HG03432 (cell line): Measurements from ENCODE around the gene OR7C1.
"Not testable (repeated sequence)": the region's sequence is repeated elsewhere in the genome, so short reads cannot be mapped to it uniquely, and the experiment has no call there.

Experiments
- ATAC-seq: cut with Tn5 transposase; IDR thresholded peaks from one replicate; pipeline ENCODE4 v1.9.1; 2021; ENCODE audit warnings: mild to moderate bottlenecking, moderate library complexity; ENCODE audit not compliant: unreplicated experiment

Gene OR7C1

DNA sequence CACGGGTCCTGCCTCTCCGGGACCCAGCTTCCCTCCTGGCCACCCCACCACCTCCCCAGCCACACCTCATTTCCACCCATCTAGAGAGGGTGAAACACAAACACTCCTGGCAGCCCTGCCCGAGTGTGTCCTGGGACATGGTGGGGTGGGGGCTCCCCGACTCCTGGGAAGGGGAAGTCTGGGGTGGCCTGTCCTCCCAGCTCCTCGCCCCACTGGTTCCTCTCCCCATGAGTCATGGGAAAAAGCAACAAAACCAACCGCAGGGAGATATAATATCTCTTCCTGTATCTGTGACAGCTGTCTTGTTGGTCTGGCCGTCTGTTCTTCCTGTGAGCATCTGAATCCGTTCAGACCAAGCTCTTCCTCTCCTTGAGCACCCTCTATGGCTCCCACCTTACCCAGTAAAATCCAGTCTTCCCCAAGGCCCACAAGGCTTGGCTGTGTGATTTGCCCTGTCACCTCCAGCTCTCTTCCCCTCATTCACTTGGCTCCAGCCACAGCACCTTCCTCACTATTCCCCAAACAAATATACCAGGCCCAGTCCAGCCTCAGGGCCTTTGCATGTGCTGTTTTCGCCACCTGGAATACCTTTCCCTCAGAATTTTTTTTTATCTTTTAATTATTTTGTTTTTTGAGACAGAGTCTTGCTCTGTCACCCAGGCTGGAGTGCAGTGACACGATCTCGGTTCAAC, 49.7 kb downstream of the OR7C1 start:
- ATAC-seq = peak; percentile 57

DNA sequence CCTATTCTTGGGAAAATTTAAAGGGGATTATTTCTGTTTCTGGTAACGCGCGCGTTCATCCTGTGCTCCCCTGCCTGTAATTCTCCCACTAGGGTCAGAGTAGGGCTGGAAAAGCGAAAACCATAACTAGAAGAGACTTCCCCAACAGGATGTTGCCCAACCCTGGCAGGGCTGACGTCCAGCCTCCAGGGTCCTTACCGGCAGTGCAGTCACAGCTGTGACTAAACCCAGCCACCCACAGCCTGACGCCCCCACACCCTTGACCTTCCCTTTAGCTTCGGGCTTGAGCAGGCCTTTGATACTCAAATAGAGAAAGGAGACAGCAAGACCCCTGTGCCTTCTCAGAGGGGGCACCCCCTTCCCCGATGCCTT, 50.3 kb downstream of the OR7C1 start:
- ATAC-seq = peak; percentile 61

DNA sequence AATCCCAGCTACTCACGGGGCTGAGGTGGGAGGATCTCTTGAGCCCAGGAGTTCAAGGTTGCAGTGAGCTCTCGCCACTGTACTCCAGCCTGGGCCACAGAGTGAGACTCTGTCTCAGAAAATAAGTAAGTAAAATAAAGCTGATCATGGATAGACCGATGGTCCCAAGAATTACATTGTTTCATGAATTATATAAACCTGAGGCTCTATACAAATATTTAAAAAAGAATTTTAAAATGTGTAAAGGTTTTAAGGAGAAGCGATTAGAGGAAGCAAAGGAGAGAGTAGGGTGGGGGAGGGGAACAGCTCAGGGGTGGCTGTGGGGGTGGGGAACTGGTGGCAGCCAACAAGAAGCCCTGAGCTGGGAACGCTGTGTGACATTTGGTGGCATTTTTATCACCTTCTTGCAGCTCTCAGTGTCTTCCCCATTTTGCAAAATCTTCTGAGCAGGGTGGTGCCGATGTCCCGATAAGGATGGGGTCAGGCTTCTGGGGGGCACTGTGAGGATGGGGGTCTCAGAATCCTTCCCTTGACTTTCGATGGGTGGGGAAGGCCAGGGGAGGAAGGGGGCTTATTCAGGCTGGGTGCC, 51.5 kb downstream of the OR7C1 start:
- not testable (repeated sequence) for ATAC-seq

DNA sequence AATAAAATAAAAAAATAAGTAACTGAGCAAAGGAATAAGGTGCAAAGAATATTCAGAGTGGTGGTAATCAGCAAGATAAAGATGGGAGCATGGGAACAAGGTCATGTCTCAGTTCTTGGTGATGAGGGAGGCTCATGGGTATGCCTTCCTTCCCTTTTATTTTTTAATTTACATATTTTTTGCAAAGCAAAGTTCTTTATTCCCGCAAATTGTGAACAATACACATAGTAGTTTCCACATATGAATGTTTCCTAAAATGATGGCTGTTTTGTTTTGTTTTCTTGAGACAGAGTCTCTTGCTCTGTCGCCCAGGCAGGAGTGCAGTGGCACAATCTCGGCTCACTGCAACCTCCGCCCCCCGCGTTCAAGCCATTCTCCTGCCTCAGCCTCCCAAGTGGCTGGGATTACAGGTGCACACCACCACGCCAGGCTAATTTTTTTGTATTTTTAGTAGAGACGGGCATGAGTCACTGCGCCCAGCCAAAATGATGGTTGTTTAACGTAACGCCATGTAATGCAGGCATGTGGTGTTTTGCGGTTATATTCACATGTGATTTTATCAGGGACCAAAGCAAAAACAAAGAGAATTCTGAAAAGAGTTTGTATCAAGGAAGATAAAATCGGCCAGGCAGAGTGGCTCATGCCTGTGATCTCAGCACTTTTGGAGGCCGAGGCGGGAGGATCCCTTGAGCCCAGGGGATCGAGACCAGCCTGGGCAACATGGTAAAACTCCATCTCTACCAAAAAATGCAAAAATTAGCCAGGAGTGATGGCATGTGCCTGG, 52.2 kb downstream of the OR7C1 start:
- ATAC-seq = no peak

DNA sequence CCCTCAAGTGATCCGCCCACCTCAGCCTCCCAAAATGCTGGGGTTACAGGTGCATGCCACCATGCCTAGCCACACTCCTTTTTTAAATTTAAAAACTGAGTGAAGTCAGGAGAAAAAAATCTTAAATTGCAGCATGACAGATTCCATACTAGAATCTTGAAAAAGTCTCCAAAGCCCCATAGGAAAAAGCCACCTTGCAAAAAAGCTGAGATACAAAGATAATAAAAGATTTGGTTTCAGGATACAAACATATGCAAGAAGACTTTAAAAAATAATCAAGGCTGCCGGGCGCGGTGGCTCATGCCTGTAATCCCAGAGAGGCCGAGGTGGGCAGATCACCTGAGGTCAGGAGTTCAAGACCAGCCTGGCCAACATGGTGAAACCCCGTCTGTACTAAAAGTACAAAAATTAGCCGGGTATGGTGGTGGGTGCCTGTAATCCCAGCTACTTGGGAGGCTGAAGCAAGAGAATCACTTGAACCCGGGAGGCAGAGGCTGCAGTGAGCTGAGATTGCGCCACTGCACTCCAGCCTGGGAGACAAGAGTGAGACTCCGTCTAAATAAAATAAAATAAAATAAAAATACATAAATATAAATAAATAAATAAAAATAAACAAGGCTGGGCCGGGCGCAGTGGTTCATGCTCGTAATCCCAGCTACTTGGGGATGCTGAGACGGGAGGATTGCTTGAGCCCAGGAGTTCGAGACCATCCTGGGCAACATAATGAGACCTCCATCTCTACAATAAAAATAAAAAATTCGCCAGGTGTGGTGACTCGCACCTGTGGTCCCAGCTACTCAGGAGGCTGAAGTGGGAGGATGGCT, 53.1 kb downstream of the OR7C1 start:
- ATAC-seq = not testable (repeated sequence)

DNA sequence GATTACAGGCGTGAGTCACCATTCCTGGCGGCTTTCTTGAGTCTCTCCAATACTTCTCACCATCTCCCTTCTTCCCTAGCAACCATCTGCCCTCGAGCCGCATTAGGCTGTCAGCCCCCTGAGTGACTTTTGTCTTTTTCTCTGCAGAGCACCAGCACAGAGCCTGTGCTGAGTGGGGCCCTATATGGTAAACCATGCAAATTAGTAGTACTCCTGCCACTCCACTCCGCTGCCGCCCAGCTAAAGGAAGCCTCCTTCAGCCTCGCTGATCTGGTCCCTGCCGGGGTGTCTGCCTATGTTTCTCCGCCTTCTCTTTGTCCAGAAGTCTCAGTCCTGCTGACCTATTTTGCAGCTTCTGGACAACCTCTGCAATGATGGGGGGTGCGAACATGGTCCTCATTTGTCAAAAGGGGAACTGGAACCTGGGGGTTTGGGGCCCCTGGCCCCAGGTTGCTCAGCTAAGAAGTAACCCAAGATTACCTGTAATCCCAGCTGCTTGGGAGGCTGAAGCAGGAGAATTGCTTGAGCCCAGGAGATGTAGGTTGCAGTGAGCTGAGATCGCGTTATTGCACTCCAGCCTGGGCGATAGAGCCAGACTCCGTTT, 54.3 kb downstream of the OR7C1 start:
- ATAC-seq = not testable (repeated sequence)

DNA sequence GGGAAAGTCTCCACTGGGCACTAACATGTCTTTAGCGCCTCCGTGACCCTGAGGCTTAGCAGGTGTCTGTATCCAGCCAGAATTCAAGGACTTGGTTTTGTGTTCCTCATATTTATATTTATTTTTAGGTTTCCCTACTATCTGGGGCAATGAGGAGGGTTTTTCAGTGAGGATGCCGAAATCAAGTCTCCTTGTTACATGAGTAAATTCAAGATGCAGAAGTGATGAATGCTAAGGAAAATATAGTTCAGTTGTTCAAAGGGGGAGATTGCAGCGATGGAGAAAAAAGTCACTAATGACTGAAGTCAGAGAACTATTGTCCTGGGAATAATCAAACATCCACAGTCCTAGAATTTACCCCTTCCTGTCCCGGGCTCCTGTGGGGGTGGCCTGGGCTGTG, 55.8 kb downstream of the OR7C1 start:
- ATAC-seq = no peak

DNA sequence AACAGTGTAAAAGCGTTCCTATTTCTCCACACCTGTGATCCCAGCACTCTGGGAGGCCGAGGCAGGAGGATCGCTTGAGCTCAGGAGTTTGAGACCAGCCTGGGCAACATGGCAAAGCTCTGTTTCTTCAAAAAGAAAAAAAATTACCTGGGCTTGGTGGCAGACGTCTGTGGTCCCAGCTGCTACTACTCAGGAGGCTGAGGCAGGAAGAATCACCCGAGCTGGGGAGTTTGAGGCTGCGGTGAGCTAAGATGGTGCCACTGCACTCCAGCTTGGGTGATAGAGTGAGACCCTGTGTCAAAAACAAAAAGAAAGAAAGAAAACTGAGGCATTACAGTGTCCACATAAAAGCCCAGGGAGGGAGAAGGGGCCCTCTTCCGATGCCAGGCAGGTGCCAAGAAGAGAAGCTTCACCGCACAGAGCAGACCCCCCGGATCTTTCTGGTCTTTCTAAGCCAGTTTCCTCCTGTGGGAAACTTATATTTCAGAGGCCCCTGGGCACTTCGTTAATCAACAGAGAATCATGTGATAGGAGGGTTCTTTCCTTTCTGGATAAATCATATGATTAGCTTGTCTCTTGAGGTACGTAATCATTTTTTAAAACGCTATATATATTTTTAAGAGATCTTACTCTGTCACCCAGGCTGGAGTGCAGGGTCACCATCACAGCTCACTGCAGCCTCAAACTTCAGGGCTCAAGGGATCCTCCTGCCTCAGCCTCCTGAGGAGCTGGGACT, 56.7 kb downstream of the OR7C1 start, which contains the start of gene ADGRE2:
Gene ADGRE2 (minus strand): TSS at position 451 of the 736 bp plus-strand sequence. CDS start 1,804 bp downstream, outside the sequence.
- not testable (repeated sequence) for ATAC-seq

DNA sequence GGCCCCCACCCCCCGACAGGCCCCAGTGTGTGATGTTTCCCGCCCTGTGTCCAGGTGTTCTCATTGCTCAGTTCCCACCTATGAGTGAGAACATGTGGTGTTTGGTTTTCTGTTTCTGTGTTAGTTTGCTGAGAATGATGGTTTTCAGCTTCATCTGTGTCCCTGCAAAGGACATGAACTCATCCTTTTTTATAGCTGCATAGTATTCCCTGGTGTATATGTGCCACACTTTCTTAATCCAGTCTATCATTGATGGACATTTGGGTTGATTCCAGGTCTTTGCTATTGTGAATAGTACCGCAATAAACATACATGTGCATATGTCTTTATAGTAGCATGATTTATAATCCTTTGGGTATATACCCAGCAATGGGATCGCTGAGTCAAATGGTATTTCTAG, 57.3 kb downstream of the OR7C1 start:
- ATAC-seq = not testable (repeated sequence)

DNA sequence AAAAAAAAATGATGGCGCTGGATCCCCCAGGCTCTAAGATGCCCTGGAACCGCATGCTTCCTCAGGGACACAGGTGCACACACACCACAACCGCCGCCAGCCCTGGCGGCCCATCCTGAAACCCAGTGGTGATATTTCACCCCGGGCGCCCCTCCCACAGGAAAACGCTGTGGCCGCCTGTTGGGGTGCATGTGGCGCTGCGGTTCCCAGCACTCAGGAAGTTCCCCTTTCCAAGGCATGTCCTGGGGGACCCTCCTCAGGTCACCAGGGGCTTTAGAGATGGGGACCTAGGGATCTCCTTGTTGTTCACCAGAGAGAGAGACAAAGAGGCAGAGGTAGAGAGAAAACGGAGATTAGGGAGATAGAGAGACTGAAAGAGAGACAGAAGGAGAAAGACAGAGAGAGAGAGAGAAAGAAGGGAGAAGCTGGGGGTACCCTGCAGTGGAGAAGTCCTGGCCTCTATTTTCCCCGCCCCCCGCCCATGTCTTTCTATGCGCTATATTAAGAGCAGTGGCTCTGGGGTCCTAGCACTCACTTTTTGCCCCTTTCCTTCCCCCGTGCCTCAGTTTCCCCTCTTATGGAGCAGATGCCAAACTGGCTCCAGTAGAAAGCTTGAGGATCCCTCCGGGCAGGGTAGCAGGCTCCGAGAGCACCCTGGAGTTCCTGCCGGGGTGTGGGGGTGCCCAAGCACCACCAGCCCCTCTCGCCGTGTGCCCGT, 59.0 kb downstream of the OR7C1 start:
- ATAC-seq = no peak

DNA sequence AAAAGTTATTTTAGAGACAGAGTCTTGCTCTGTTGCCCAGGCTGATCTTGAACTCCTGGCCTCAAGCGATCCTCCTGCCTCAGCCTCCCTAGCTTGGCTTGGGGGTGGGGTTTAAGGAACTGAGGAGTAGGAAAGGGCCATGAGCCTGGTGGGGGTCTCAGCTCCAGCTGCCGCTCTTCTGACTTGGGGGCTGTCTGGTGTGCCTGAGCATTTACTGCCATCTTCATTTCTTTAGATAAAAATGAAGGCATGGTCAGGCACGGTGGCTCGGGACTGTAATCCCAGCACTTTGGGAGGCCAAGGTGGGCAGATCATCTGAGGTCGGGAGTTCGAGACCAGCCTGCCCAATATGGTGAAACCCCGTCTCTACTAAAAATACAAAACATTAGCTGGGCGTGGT, 59.7 kb downstream of the OR7C1 start:
- not testable (repeated sequence) for ATAC-seq

DNA sequence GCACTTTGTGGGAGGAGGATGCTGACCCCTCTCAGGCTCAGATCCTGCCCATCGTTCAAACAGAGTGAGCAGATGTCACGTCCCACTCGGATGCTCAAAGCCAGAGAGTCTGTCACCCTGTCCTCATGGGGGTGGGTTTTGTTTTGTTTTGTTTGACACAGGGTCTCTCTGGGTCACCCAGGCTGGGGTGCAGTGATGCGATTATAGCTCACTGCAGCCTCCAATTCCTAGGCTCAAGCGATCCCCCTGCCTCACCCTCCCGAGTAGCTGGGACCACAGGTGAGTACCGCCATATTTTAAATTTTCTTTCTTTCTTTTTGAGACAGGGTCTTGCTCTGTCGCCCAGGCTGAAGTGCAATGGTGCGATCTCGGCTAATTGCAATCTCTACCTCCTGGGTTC, 60.6 kb downstream of the OR7C1 start:
- no peak for ATAC-seq

DNA sequence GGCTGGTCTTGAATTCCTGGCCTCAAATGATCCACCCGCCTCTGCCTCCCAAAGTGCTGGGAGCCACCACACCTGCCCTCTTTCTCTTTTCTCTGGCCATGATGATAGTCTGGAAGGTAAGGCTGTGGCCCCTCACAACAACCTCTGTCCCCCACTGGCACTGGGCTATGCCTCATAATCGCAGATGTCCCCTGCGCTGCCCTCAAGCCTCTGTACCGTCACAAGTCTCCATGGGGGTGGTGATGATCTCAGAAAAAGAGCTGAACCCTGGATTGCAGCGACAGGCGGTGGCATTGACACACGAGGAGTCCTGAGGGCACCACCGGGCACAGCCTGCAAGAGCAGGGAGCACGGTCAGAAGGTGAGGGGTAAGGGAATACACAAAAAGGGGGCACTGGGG, 61.3 kb downstream of the OR7C1 start:
- ATAC-seq = not testable (repeated sequence)

DNA sequence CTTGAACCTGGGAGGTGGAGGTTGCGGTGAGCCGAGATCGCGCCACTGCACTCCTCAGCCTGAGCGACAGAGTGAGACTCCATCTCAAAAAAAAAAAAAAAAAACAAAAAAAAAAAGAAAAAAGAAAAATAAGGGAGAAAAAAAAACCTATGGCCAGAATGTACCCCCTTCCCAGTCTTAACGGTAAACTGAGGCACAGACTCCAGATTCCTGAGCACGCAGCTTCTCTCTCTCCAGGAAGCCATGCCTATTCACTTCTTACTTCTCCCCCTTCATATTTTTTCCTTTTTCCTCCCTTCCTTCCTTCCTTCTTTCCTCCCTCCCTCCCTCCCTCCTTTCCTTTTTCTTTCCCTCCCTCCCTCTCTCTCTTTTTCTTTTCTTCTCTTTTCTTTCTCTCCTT, 62.0 kb downstream of the OR7C1 start:
- no peak for ATAC-seq

DNA sequence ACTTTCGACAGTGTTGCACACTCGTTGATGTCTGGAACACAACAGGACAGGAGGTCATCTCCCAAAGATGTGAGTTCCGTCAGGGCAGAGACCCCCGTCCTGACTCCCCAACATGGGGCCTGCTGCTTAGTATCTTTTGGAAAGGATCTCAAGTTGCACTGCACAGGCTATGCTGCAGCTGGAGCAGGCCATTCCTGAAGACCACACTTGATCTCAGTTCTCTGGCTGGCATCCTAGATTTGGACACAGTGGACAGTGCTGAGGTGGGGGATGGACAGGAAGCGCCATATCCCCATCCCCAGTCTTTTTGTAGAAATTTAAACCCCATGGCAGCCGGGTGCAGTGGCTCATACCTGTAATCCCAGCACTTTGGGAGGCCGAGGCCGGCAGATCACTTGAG, 62.5 kb downstream of the OR7C1 start:
- ATAC-seq = no peak

DNA sequence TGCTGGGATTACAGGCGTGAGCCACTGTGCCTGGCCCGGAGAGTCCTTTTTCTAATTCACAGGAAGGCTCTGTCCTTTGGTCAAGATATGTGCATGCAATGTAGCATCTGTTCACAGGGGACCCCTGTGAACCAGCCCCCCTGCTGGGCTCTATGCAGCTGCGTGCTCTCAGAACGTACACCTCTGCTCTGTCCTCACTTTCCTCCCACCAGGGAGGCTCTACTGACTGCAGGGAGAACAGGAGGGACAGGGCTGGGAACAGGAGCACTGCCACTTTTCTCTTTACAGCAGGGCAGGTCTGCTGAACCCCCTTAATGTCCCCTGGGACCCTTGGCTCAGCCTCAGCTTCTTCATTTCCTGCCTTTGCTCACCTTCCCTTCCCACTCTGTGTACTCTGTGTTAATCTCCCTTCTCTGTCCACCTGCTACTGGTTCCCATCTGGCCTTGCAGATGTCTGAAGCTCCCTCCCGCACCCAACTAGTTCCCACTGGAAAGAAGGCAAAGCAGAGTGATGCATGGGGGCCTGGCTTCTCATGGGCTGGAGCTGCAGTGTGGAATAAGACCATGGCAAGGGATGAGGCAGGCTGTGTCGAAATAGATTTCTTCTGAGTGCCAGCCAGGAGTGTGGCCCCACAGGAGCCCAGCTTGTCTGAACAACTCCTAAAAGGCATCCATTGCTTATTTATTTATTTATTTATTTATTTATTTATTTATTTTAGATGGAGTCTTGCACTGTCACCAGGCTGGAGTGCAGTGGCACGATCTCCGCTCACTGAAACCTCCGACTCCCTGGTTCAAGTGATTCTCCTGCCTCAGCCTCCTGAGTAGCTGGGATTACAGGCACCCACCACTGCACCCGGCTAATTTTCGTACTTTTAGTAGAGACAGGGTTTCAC, 63.8 kb downstream of the OR7C1 start:
- no peak for ATAC-seq

DNA sequence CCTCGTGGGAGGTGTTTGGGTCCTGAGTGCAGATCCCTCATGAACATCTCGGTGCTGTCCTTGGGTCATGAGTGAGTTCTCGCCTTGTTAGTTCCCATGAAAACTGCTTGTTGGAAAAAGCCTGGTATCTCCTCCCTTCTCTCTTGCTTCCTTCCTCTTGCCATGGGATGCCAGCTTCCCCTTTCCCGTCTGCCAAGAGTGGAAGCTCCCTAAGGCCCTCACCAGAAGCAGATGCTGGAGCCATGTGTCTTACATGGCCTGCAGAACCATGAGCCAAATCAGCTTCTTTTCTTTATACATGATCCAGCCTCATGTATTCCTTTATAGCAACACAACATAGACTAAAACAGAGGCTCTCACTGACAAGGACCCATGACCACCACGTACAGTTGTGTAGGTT, 64.8 kb downstream of the OR7C1 start:
- ATAC-seq = no peak

DNA sequence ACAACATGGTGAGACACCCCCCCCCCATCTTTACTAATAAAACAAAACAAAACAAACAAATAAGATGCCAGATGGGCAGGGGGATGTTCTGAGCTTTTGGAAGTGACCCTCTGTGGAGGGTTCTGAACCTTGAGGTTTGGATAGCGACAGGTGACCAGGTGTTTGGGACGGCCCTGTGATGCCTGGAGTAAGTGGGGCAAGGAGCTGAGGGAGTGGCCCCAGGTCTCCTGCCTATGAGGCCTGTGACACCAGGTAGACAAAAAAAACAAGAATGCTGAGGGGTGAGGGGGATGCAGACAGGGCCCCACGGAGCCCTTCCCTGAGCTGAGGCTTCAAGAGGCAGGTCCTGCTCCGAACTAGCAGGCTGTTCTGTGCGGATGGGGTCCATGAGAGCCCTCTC, 65.8 kb downstream of the OR7C1 start:
- no peak for ATAC-seq
